Measurements from ENCODE around the gene UNC80. TPM values are rescaled to one million over a fixed set of nuclear protein-coding genes. Genes with fewer than 3 reads are reported as not detected.

The UNC80 gene
- total and polyA plus RNA-seq, 2 experiments from 2014 or later, result not detected

DNA sequence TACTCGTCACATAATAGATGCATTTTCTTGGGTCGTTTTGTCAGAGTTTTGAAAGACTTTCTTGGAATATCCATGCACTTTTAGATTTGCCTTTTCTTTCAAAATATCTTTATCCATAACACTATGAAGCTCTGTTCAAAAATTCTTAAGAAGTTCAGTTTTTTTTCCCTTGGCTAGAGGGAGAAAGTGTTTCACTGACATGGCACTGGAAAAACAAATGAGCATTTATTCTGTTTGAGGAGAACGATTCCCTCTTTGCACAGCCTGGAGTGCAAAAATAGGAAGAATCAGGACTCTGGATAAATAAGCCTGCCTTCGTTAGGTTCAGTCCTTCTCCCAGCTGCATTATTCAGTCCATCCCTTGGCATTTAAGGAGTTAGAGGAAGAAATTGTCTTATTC is 139.9 kb downstream of the UNC80 start:
- Histone ChIP-seq H3K9me2 (ENCODE audit: insufficient read depth) (no peaks in the 10 kb centered on the region), H3K79me2 (ENCODE audit: insufficient read depth) (no peaks in the 10 kb centered on the region), H3K4me1 (ENCODE audit: insufficient read depth) (no peaks in the 10 kb centered on the region), H3K9me3 (ENCODE audit: low read depth) (no peaks in the 10 kb centered on the region), H3K4me3 (no peak overlapping the region), H3F3A (ENCODE audit: insufficient read depth) (no peaks in the 10 kb centered on the region), H2AFZ (no peak overlapping the region), H3K9ac (no peak overlapping the region), H4K20me1 (ENCODE audit: insufficient read depth) (no peaks in the 10 kb centered on the region), H3K36me3 (ENCODE audit: low read depth) (no peaks in the 10 kb centered on the region), H3K27me3 (replicated peaks; ENCODE audit: insufficient read depth) (no peaks in the 10 kb centered on the region), H3K4me2 (ENCODE audit: unreplicated experiment) (no peak overlapping the region), H3K27ac (no peak overlapping the region)
- WGBS, 2 experiments (ENCODE audit: low coverage in 1 of 2, low lambda C conversion rate in 2 of 2, missing lambda C conversion rate in 2 of 2), result 6 to 10% methylated on average over 4 of the region's 4 CpGs
- no peak for TF ChIP-seq EZH2 (IDR thresholded peaks at IDR 0.05; ENCODE audit: insufficient read depth, poor library complexity, severe bottlenecking)
- TF ChIP-seq EZH2phosphoT487 (IDR thresholded peaks at IDR 0.05; ENCODE audit: insufficient read depth, low read depth), result no peak
- in situ Hi-C loops (cut with MboI), result no loop called here
- no peak for DNase-seq

DNA sequence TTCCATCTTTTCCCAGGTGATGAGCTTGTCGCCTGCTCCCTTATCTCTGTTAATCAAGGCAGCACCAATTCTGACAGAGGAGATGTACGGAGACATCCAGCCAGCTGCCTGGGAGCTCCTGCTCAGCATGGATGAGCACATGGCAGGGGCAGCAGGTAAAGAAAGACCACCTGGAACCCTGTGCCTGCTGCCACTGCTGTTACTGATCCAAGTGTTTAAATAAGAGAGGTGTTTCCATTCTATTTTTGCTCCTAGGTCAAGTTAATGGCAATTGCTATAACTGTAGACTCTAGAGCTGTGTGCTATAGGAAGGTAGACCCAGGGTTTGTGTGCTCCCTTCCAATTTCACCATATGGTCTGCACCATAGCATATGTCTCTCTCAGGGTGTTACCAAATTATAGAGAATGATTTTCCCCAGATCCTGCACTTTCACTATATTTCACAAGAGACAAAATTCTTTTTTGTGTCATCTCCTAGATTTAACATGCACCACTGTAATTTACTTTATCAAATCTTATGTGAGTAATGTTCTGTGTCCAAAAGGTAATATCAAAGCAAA is 142.2 kb downstream of the UNC80 start:
- Histone ChIP-seq H3K4me2 (ENCODE audit: unreplicated experiment) (no peak overlapping the region), H3K27ac (no peak overlapping the region), H3K79me2 (ENCODE audit: insufficient read depth) (no peaks in the 10 kb centered on the region), H4K20me1 (ENCODE audit: insufficient read depth) (no peaks in the 10 kb centered on the region), H3K9me3 (ENCODE audit: low read depth) (no peaks in the 10 kb centered on the region), H3K4me1 (ENCODE audit: insufficient read depth) (no peaks in the 10 kb centered on the region), H3F3A (ENCODE audit: insufficient read depth) (no peaks in the 10 kb centered on the region), H2AFZ (no peak overlapping the region), H3K9ac (no peak overlapping the region), H3K4me3 (no peak overlapping the region), H3K9me2 (ENCODE audit: insufficient read depth) (no peaks in the 10 kb centered on the region), H3K36me3 (ENCODE audit: low read depth) (no peaks in the 10 kb centered on the region), H3K27me3 (replicated peaks; ENCODE audit: insufficient read depth) (no peaks in the 10 kb centered on the region)
- TF ChIP-seq EZH2phosphoT487 (IDR thresholded peaks at IDR 0.05; ENCODE audit: insufficient read depth, low read depth), result no peak
- no peak for TF ChIP-seq EZH2 (IDR thresholded peaks at IDR 0.05; ENCODE audit: insufficient read depth, poor library complexity, severe bottlenecking)
- 25 to 28% methylated on average over 2 of the region's 2 CpGs for WGBS, 2 experiments (ENCODE audit: low coverage in 1 of 2, low lambda C conversion rate in 2 of 2, missing lambda C conversion rate in 2 of 2)
- DNase-seq, result no peak
- in situ Hi-C loops (cut with MboI), result no loop called here

DNA sequence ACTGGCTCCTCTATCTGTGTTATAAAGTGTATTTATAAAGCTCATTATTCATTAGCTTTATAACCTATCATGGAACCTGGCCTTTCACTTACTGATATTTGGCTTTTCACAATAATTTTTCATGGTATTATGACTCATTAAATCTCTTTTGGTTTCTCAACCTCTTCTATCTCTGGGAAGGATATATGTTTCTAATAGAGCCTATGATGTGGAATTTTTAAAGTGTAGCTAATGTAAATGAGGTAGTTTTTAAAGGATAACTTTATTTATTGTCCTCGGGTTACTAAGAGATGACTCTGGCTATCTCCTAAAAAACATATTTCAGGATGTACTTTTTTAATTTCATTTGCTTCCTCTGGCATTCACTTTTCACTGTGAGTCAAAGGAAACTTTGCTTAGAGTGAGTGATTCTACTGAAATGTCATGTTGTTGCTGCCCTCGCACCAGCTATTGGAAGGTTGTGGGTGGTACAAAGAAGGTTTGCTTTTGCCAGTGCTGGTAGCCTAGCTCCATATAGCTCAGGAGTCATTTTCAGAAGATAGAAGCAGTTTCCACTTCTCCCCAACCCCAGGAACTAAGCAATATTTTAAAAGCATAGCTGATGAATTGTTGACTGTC is 145.6 kb downstream of the UNC80 start:
- Histone ChIP-seq H3K9ac (no peak overlapping the region), H3K27ac (no peak overlapping the region), H3K9me3 (ENCODE audit: low read depth) (no peaks in the 10 kb centered on the region), H4K20me1 (ENCODE audit: insufficient read depth) (no peaks in the 10 kb centered on the region), H2AFZ (no peak overlapping the region), H3K4me1 (ENCODE audit: insufficient read depth) (no peaks in the 10 kb centered on the region), H3K4me3 (no peak overlapping the region), H3K27me3 (replicated peaks; ENCODE audit: insufficient read depth) (no peaks in the 10 kb centered on the region), H3F3A (ENCODE audit: insufficient read depth) (no peaks in the 10 kb centered on the region), H3K9me2 (ENCODE audit: insufficient read depth) (no peaks in the 10 kb centered on the region), H3K36me3 (ENCODE audit: low read depth) (no peaks in the 10 kb centered on the region), H3K79me2 (ENCODE audit: insufficient read depth) (no peaks in the 10 kb centered on the region), H3K4me2 (ENCODE audit: unreplicated experiment) (no peak overlapping the region)
- in situ Hi-C loops (cut with MboI), result no loop called here
- peak; percentile 4 for DNase-seq
- no peak for TF ChIP-seq EZH2phosphoT487 (IDR thresholded peaks at IDR 0.05; ENCODE audit: insufficient read depth, low read depth)
- TF ChIP-seq EZH2 (IDR thresholded peaks at IDR 0.05; ENCODE audit: insufficient read depth, poor library complexity, severe bottlenecking), result no peak
- WGBS, 2 experiments (ENCODE audit: low coverage in 1 of 2, low lambda C conversion rate in 2 of 2, missing lambda C conversion rate in 2 of 2), result 24 to 26% methylated on average over 2 of the region's 2 CpGs

DNA sequence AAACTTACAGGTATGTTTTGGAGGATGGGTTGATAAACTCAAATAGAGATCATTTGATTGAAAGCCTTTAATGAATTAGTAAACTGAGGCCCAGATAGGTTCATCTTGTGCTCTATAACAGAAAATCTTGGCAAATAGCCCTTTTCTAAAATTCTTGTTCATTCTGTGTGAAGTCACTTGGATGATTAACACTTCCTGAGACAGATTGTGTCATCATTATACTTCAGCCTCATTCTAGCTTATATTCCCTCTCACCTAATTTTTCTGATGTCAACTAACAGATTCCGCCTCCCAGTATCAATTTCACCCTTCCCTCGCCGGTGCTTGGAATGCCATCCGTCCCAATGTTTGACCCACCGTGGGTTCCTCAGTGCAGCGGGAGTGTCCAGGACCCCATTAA is 146.6 kb downstream of the UNC80 start:
- no peak for DNase-seq
- no peaks in the 10 kb centered on the region for H3K9me2 ChIP-seq (ENCODE audit: insufficient read depth)
- no peak overlapping the region for H3K4me3 ChIP-seq
- in situ Hi-C loops (cut with MboI), result no loop called here
- H3K9ac ChIP-seq, result no peak overlapping the region
- no peaks in the 10 kb centered on the region for H3K36me3 ChIP-seq (ENCODE audit: low read depth)
- H2AFZ ChIP-seq, result no peak overlapping the region
- H3K79me2 ChIP-seq (ENCODE audit: insufficient read depth), result no peaks in the 10 kb centered on the region
- TF ChIP-seq EZH2phosphoT487 (IDR thresholded peaks at IDR 0.05; ENCODE audit: insufficient read depth, low read depth) (no peak), EZH2 (IDR thresholded peaks at IDR 0.05; ENCODE audit: insufficient read depth, poor library complexity, severe bottlenecking) (no peak)
- H3K27ac ChIP-seq, result no peak overlapping the region
- H3K4me1 ChIP-seq (ENCODE audit: insufficient read depth), result no peaks in the 10 kb centered on the region
- no peak overlapping the region for H3K4me2 ChIP-seq (ENCODE audit: unreplicated experiment)
- H3K9me3 ChIP-seq (ENCODE audit: low read depth), result no peaks in the 10 kb centered on the region
- no peaks in the 10 kb centered on the region for H3K27me3 ChIP-seq (replicated peaks; ENCODE audit: insufficient read depth)
- H3F3A ChIP-seq (ENCODE audit: insufficient read depth), result no peaks in the 10 kb centered on the region
- H4K20me1 ChIP-seq (ENCODE audit: insufficient read depth), result no peaks in the 10 kb centered on the region
- WGBS, 2 experiments (ENCODE audit: low coverage in 1 of 2, low lambda C conversion rate in 2 of 2, missing lambda C conversion rate in 2 of 2), result 85 to 90% methylated on average over 6 of the region's 6 CpGs

Data from GM23248 (cell line).